AG08396 (cell line): ENCODE measurements around the gene UBA5.

ENCODE experiments used
- DNase-seq: peaks from one replicate; pipeline ENCODE4 v3.0.0; 2012; ENCODE audit warnings: low spot score, mixed read lengths

UBA5 gene

DNA sequence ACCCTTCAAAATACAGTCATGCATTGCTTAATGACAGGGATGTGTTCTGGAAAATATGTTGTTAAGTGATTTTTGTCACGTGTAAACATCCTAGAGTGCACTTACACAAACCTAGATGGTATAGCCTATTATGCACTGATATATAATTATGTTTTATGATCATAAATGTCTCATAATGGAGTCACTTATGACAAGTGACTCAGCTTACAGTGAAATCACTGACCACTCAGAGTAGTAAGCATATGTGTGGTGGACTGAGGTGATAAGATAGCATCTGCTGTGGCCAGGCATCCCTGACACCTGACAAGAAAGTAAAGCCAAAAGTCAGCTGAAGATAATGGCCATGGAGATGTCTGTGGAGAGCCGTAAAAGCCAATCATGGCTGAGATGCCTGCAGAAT is 5.9 kb upstream of the UBA5 start:
- no peak for DNase-seq

GRCh38 chr3:132654721-132655120 is 5.4 kb upstream of the UBA5 start:
- DNase-seq = no peak

DNA sequence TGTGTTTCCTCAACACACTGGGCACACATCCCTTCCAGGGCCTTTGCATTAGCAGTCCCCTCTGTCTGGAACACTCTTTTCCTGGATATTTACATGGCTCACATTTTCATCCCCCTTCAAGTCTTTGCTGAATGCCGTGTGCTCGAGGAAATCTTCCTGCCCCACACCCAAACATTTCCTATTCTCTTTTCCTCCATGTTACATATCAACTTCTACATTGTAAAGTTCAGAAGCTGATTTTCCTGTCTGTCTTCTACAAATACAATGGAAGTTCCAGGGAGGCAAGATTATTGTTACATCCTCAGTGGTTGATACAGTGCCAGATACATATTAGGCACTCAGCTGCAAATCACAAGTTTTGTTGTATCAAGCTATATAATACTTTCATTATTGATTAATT is 4.7 kb upstream of the UBA5 start:
- DNase-seq = no peak

DNA sequence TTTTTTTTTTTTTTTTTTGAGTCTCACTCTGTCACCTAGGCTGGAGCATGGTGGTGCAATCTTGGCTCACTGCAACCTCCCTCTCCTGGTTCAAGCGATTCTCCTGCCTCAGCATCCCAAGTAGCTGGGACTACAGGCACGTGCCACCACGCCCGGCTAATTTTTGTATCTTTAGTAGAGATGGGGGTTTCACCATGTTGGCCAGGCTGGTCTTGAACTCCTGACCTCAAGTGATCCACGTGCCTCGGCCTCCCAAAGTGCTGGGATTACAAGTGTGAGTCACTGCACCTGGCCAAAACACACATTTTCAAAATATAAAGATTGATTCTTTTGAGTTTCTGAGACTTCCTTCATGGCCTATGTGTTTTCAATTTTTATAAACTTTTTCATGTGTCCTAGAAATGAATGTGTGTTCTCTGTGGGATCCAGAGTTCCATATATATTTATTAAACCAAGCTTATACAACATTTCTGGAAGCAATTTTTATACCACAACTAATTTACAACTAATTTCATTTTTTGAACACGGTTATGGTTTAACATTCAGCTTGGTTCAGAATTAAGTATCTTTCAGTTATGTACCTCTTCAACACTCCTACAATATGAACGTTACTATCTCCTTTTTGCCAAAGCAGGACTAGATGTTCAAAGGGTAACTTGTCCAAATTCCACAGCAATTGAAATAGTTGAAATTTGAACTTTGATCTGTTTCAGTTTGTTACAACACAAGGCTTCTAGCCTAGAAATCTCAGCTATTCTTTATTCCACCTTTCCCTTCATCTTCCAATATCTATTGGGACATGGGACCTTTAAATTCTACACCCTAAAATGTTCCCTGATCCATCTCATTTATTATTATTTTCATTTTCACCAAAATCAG is 2.0 kb upstream of the UBA5 start:
- DNase-seq = no peak

- DNase-seq = peak; percentile 24
Measured at GRCh38 chr3:132659000-132659364, 1.1 kb upstream of the UBA5 start.

GRCh38 chr3:132659365-132660051 is 621 bp upstream of the UBA5 start, which contains the start of gene ACAD11:
Gene ACAD11 (minus strand): TSS chr3:132659809. CDS start chr3:132659751, 58 bp downstream.
- peak; percentile 78 for DNase-seq

GRCh38 chr3:132660811-132661070 is 612 bp downstream of the UBA5 start:
- peak; percentile 40 for DNase-seq

- DNase-seq = no peak
Measured at GRCh38 chr3:132661101-132661500, 972 bp downstream of the UBA5 start.

GRCh38 chr3:132662212-132662611 is 2.1 kb downstream of the UBA5 start:
- DNase-seq = no peak

- no peak for DNase-seq
Measured at GRCh38 chr3:132665230-132665745, 5.2 kb downstream of the UBA5 start.

DNA sequence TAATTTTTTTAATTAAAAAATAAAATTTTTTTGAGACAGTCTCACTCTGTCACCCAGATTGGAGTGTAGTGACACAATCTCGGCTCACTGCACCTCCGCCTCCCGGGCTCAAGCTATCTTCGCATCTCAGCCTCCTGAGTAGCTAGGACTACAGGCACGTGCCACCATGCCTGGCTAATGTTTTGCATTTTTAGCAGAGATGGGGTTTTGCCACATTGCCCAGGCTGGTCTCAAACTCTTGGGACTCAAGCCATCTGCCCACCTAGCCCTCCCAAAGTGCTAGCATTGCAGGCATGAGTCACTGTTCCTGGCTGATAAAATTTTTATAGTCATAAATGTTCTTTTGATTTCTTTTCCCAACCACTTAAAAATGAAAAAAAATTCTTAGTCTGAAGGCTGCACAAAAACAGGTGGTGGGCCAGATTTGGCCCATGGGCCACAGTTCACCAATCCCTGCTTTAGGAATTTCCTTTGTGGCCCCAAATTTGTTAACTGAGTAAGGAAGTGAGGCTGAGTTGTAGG is 9.2 kb downstream of the UBA5 start:
- no peak for DNase-seq

DNA sequence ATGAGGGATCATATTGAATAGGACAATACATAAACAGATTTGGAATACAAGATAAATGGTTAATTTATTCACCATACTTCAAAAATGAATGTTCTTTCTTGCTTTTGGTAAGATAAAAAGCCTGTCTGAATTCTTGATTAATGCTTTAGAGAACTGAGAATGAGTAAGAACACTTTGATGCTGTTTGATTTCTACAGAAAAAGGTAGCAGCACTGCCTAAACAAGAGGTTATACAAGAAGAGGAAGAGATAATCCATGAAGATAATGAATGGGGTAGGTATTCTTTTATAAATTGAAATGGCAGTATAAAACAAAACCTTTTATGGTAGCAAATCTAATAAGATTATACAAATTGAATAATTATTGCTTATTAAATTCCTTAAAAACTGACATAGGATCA is 15.3 kb downstream of the UBA5 start:
- DNase-seq = no peak

- no peak for DNase-seq
Measured at GRCh38 chr3:132679911-132680310, 19.8 kb downstream of the UBA5 start.

- no peak for DNase-seq
Measured at GRCh38 chr3:132681421-132681820, 21.3 kb downstream of the UBA5 start.

- DNase-seq = no peak
Measured at GRCh38 chr3:132682201-132682600, 22.1 kb downstream of the UBA5 start.

DNA sequence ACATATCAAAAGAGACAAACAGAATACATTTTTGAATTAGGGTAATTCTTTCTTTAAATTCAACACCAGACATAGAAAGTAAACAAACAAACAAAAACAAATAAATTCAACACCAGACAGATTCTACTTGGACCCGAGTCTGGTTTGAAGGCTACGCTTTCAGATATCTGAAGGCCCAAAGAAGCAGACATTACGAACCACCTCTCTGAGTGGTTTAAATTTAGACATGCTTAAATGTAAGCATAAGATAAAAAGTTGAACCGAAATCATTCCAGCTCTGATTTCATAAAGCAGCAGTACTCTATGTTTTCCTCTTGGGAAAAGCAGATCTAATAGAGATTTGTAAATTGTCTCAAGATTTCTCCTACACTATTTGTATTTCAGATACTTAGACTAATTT is 29.9 kb downstream of the UBA5 start:
- no peak for DNase-seq

DNA sequence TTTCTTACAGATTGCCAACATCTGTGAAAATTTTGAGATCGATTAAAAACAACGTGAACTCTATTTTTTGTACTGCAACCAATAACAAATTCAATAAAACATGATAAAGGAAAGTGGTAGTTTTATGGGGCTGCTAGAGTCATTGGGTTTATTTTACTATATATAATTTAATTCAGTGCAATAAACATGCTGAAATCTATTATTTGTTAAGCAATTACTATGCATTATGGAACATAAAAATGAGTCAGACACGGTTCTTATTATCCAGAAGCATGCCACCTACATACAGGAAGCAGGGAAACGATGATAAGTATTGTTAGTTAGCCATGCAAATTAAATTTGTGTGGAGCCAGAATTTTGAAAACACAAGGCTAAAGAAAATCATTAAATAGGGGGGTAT is 34.9 kb downstream of the UBA5 start:
- DNase-seq = no peak

- no peak for DNase-seq
Measured at GRCh38 chr3:132695422-132695821, 35.3 kb downstream of the UBA5 start.

DNA sequence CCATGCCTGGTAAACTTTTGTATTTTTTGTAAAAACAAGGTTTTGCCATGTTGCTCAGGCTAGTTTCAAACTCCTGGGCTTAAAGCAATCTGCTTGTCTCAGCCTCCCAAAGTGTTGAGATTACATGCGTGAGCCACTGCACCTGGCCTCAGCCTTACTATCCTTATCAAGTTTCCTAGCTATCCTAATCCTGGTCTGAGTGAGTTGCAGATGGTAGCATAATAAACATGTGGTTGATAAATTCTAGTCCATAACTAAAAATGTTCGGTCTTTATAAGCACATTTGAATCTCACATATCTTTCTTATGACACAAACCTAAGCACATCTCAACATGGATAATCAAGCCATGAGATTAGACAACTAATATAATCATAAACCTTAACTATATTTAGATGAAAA is 43.6 kb downstream of the UBA5 start:
- no peak for DNase-seq

- no peak for DNase-seq
Measured at GRCh38 chr3:132709761-132710160, 49.6 kb downstream of the UBA5 start.

DNA sequence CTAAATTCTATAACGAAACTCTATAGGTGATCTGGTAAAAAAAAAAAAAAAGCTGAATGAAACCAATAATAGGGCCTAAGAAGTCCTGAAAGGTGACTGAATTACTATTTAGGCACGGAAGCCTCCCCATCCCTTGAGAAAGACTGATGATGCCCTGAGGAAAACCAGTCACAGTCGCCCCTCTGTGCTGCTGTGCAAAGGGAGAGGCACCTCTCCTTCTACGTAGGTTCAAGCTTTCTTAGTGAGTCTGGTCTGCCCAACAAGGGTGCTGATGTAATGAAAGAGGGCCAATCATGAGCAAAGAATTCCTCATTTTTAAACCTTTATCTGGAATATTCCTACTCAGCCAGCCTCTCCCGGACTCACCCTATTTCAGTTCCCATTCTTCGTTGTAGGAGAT is 50.2 kb downstream of the UBA5 start:
- DNase-seq = no peak

- no peak for DNase-seq
Measured at GRCh38 chr3:132713977-132714727, 54.0 kb downstream of the UBA5 start.

- no peak for DNase-seq
Measured at GRCh38 chr3:132716372-132716771, 56.2 kb downstream of the UBA5 start.
